ENCODE measurements around the gene DDX56. TPM values are rescaled to one million over a fixed set of nuclear protein-coding genes. Genes with fewer than 3 reads are reported as not detected.

The DDX56 gene
- total and polyA plus RNA-seq, 9 of the 15 experiments (the other 6 are each of a cell fraction or from before 2014, with no cell fraction given): 33.0 to 145 (median 102) TPM

GRCh38 chr7:44531421-44532380, 42.0 kb downstream of the DDX56 start (continued):
- TF ChIP-seq ATF3 (IDR thresholded peaks at IDR 0.05): no peak
- TF ChIP-seq ATF3 (CRISPR knock-in tag; conservative IDR thresholded peaks at IDR 0.05): no peak
- TF ChIP-seq TCFL5 (CRISPR knock-in tag; conservative IDR thresholded peaks at IDR 0.05): no peak

- no peak overlapping the region for H3K4me3 ChIP-seq
- H3K9me1 ChIP-seq (ENCODE audit: control insufficient read depth, insufficient read depth, low read length): no peaks in the 10 kb centered on the region
- intact Hi-C loops (cut with micrococcal nuclease): no loop called here
- H3K27me3 ChIP-seq (ENCODE audit: control insufficient read depth in 2 of 2, insufficient read depth in 2 of 2, low read length in 2 of 2): no peaks in the 10 kb centered on the region
- TF ChIP-seq ETV1 (tag; conservative IDR thresholded peaks at IDR 0.05; ENCODE audit: low read depth) (no peak), POLR2B (IDR thresholded peaks at IDR 0.05; ENCODE audit: low read depth, partially characterized antibody) (no peak), E2F8 (IDR thresholded peaks at IDR 0.05; ENCODE audit: low read depth, partially characterized antibody) (no peak), GATA2 (CRISPR knock-in tag; IDR thresholded peaks at IDR 0.05) (no peak)
- H3K27ac ChIP-seq (ENCODE audit: extremely low read depth, low read depth, low read length): no peak overlapping the region
- H3K9me3 ChIP-seq (replicated peaks; ENCODE audit: control insufficient read depth, insufficient read depth, low read depth, low read length): no peaks in the 10 kb centered on the region
- no peaks in the 10 kb centered on the region for H3K79me2 ChIP-seq (ENCODE audit: control insufficient read depth, insufficient read depth, low read length)
- ATAC-seq (peak; percentile 38; the same call in 2 of the 3 replicates), DNase-seq (ENCODE audit: extremely low read depth in 1 of 4, low spot score in 3 of 4) (peak in 2 of 4 experiments; percentile 8), FAIRE-seq (no peak)
- H3K4me1 ChIP-seq (replicated peaks in 1 of 2; ENCODE audit: control insufficient read depth in 2 of 2, insufficient read depth in 2 of 2, low read length in 2 of 2): peaks cover 0 to 28% of the 10 kb centered on the region in 2 experiments; a peak in 2 of 5 replicates
- ChIA-PET CTCF (ENCODE audit: low intra/inter-chr PET ratio) (no interaction called here), POLR2A (interaction anchor here (0.7 kb wide), 1 partner anchor 263 kb away, joined by 3 read pairs; no protein-coding TSS in a partner anchor)
- no peak overlapping the region for H3K4me2 ChIP-seq (ENCODE audit: insufficient read depth, low read length)
- no peaks in the 10 kb centered on the region for H4K20me1 ChIP-seq (replicated peaks; ENCODE audit: control insufficient read depth, insufficient read depth, low read length)
- BruUV-seq (replicated peaks): no TSS peak
- 23% methylated on average over 10 of the region's 10 CpGs for WGBS (ENCODE audit: insufficient coverage, low coverage, missing lambda C conversion rate)
- in situ Hi-C loops (cut with MboI): no loop called here
- H3K9ac ChIP-seq (ENCODE audit: insufficient read depth in 1 of 2, low read depth in 2 of 2, low read length in 2 of 2): peak overlapping the region in 1 of 2 experiments; percentile 71; a peak in 2 of 4 replicates
- H2AFZ ChIP-seq (ENCODE audit: low read depth, low read length): no peak overlapping the region
- H3K36me3 ChIP-seq (ENCODE audit: control insufficient read depth, insufficient read depth, low read length): no peaks in the 10 kb centered on the region
These were observed 42.7 kb downstream of the DDX56 start for GRCh38 chr7:44530990-44531389.
